Smooth muscle cell (in vitro differentiated cells): ENCODE data around the gene SUPT5H. TPM values are rescaled to one million over a fixed set of nuclear protein-coding genes. Genes with fewer than 3 reads are reported as not detected.

Experiments
- DNase-seq: peaks from one replicate; lab custom pipeline; 2025; ENCODE audit not compliant: unreplicated experiment; lab: John Stamatoyannopoulos, UW
- H2AFZ ChIP-seq: fragments of 200-600 bp; sonication (generic); 2 replicates; pipeline ENCODE4 v1.6.0; 2016; ENCODE audit warnings: antibody characterized with exemption, low read depth, mild to moderate bottlenecking
- H3F3A ChIP-seq: fragments of 200-600 bp; sonication (generic); 2 replicates; pipeline ENCODE4 v1.6.0; 2017; ENCODE audit warnings: antibody characterized with exemption, low read depth
- H3K27ac ChIP-seq: fragments of 200-600 bp; sonication (generic); 2 replicates; pipeline ENCODE4 v1.5.1; 2016; ENCODE audit warnings: low read depth, mild to moderate bottlenecking
- H3K27me3 ChIP-seq: fragments of 200-600 bp; sonication (generic); 2 replicates; pipeline ENCODE4 v1.6.1; 2016; ENCODE audit warnings: low read depth, mild to moderate bottlenecking
- H3K36me3 ChIP-seq: fragments of 200-600 bp; sonication (generic); 2 replicates; pipeline ENCODE4 v1.5.1; 2016; ENCODE audit warnings: low read depth
- H3K4me1 ChIP-seq: fragments of 200-600 bp; sonication (generic); 2 replicates; pipeline ENCODE4 v1.5.1; 2016; ENCODE audit warnings: low read depth
- H3K4me2 ChIP-seq: fragments of 200-600 bp; sonication (generic); 2 replicates; pipeline ENCODE4 v1.6.0; 2016; ENCODE audit warnings: mild to moderate bottlenecking
- H3K4me3 ChIP-seq: fragments of 200-600 bp; sonication (generic); 2 replicates; pipeline ENCODE4 v1.5.1; 2016; ENCODE audit warnings: mild to moderate bottlenecking
- H3K79me2 ChIP-seq: fragments of 200-600 bp; sonication (generic); 2 replicates; pipeline ENCODE4 v1.6.0; 2016; ENCODE audit warnings: low read depth, mild to moderate bottlenecking
- H3K9ac ChIP-seq: fragments of 200-600 bp; sonication (generic); 2 replicates; pipeline ENCODE4 v1.6.0; 2016; ENCODE audit warnings: low read depth
- H3K9me3 ChIP-seq: fragments of 200-600 bp; sonication (generic); replicated peaks from 2 replicates; pipeline ENCODE4 v1.5.1; 2016; ENCODE audit warnings: low read depth
- H4K20me1 ChIP-seq: fragments of 200-600 bp; sonication (generic); 2 replicates; pipeline ENCODE4 v1.6.0; 2016; ENCODE audit warnings: low read depth
- WGBS: methylation state at CpG from one replicate; pipeline ENCODE4 v1.1.7; 2016; ENCODE audit warnings: low lambda C conversion rate; 5-methylcytosine and 5-hydroxymethylcytosine counted together
- polyA plus RNA-seq: library from polyadenylated mRNA; unstranded; fragments of >200 nt; fragmentation: Nextera tagmentation; extraction: Ambion mirVana; gene quantifications from 2 replicates; pipeline ENCODE4 v1.2.1, GENCODE V29; 2016
- total RNA-seq: library from RNA; depleted of rRNA; stranded (reverse); fragments of >200 nt; gene quantifications from 2 replicates; pipeline ENCODE4 v1.2.3, GENCODE V29; 2014
- TF ChIP-seq, protein P1 (sequence below): fragments of 200-600 bp; sonication (generic); IDR thresholded peaks from 2 replicates; pipeline ENCODE4 v1.5.1; 2017; ENCODE audit warnings: borderline replicate concordance, mild to moderate bottlenecking, antibody characterized with exemption; ENCODE audit not compliant: insufficient read depth, poor library complexity, severe bottlenecking

Gene SUPT5H
- 41.0 and 44.9 TPM in 2 replicates for total RNA-seq
- polyA plus RNA-seq = 134 and 139 TPM in 2 replicates

DNA sequence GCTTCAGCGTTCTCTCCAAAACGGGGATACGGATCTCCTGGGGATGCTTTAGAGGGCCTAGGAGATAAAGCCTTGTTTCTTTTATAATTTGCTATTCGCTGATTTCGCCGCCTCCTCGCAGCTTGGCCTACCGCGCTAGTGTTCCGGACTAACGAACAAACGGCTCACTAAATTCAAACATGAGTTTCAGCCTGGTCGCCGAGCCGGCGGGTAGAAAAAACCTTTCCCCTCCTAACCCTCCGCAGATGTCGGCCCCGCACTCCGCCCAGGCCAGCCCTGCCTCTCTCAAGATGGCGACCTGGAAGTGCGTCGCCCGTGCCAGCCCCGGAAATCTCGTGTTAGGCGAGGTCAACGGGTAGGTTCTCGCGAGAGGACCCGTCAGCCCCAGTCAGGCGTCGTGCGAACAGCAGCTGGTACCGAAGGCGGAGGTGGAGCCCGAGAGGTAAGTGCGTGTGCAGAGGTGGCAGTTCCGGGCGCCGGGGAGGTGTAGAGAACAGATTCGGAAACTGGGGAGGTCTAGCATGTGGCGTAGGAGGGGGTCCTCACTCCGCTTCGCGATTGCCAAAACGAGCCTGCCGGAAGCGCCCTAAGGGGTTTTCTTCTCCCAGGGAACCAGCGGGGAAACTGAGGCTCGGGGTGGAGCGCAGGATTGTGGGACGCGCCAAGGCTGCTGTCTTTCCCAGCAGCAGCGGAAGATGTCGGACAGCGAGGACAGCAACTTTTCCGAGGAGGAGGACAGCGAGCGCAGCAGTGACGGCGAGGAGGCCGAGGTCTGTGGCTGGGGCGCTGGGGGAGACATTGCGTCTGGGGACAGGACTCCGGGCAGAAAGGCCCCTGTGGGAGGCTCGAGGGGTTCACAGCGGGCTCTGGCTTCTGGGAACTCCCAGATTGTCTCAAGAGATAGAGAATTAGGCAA lies at the start of gene SUPT5H:
TSS of gene SUPT5H (plus strand) at position 387 of the 916 bp plus-strand sequence. CDS start at position 696, 309 bp downstream.
- TF ChIP-seq, protein P1, sequence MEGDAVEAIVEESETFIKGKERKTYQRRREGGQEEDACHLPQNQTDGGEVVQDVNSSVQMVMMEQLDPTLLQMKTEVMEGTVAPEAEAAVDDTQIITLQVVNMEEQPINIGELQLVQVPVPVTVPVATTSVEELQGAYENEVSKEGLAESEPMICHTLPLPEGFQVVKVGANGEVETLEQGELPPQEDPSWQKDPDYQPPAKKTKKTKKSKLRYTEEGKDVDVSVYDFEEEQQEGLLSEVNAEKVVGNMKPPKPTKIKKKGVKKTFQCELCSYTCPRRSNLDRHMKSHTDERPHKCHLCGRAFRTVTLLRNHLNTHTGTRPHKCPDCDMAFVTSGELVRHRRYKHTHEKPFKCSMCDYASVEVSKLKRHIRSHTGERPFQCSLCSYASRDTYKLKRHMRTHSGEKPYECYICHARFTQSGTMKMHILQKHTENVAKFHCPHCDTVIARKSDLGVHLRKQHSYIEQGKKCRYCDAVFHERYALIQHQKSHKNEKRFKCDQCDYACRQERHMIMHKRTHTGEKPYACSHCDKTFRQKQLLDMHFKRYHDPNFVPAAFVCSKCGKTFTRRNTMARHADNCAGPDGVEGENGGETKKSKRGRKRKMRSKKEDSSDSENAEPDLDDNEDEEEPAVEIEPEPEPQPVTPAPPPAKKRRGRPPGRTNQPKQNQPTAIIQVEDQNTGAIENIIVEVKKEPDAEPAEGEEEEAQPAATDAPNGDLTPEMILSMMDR = no peak
- Histone ChIP-seq H3K27ac (peak within 1 kb of the TSS; percentile 88), H3F3A (peaks cover 9% of the 10 kb centered on the region), H3K9me3 (no peaks in the 10 kb centered on the region), H3K4me1 (peaks cover 11% of the 10 kb centered on the region), H2AFZ (peak within 1 kb of the TSS; percentile 61), H3K4me2 (peak within 1 kb of the TSS; percentile 97), H3K9ac (peak within 1 kb of the TSS; percentile 97), H3K79me2 (peaks cover 57% of the 10 kb centered on the region), H4K20me1 (peaks cover 45% of the 10 kb centered on the region), H3K27me3 (no peaks in the 10 kb centered on the region), H3K36me3 (no peaks in the 10 kb centered on the region), H3K4me3 (peak within 1 kb of the TSS; percentile 84)
- DNase-seq = peak; percentile 77
- under 1% methylated on average over 67 of the region's 68 CpGs for WGBS

DNA sequence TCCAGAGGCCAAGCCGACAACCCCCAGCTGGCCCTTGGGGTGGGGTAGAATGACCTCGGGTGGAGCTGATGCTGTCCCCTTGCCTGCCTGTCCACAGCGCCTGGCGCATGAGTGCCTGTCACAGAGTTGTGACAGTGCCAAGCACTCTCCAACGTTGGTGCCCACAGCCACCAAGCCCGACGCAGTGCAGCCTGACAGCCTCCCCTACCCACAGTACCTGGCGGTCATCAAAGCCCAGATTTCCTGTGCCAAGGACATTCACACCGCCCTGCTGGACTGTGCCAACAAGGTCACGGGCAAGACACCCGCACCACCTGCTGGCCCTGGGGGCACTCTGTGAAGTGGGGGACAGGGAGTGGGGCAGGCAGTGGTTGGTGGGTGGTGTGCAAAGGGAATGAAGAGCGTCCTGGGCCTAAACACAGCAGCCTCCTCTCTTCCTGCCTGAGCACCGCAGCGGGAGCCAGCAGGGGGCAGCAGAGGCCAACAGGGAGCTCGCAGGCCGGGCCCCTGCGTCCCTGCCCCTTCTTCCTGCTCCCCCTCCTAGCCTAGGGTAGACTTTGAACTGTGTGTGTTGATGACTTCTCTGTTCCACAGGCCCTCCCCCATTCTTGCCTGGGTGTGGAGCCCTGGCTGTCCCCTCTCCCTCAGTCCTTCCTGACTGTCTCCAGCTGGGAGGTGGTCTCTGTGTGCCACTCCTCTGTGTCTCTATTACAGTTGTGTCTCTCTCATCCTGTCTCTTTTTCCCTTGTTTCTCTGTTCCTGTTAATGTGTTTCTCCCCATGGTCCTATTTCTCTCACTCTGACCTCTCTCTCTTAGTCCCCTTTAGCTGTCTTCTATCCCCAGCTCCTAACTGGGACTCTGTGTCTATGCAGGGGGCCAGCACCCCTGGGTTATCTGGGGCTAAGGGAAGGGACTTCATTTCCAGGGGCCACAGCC lies 47.8 kb upstream of the SUPT5H start:
- peaks cover 15% of the 10 kb centered on the region for H3K79me2 ChIP-seq
- no peaks in the 10 kb centered on the region for H4K20me1 ChIP-seq
- H3K27ac ChIP-seq = peak overlapping the region; percentile 89
- H3K4me1 ChIP-seq = peaks cover 8% of the 10 kb centered on the region
- no peaks in the 10 kb centered on the region for H3K9me3 ChIP-seq
- no peaks in the 10 kb centered on the region for H3K36me3 ChIP-seq
- WGBS = 46% methylated on average over 17 of the region's 17 CpGs
- peaks cover 20% of the 10 kb centered on the region for H3F3A ChIP-seq
- TF ChIP-seq, protein P1 = peak; percentile 92
- H3K9ac ChIP-seq = peak overlapping the region; percentile 63
- no peak overlapping the region for H2AFZ ChIP-seq
- no peaks in the 10 kb centered on the region for H3K27me3 ChIP-seq
- H3K4me3 ChIP-seq = no peak overlapping the region
- peak overlapping the region; percentile 9 for H3K4me2 ChIP-seq
- peak; percentile 53 for DNase-seq

DNA sequence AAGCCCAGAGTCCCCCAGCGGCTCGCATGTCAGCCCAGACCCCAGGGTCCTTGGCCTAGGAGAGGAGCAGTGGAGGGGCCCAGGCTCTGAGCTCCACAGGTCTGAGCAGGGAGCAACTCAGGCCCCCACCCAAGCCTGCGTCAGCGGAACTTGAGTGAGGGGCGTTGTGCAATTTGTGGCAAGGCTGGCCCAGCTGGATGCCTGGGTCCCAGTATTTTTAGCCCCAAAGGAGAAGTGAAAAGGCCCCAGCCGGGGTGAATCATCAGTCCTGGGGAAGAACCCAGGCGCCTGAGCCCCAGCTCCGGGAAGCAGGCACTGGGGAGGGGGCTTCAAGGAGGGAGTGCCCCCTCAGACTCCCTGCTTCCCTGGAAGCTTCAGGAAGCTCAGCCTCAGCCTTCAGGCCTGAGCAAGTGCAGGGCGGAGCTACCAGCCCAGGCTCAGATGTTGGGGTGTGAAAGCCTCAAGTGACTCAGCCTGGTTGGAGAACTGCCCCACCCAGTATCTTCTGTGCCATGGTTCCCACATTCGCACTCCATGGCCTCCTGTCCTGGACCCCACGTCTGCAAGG lies 47.0 kb upstream of the SUPT5H start:
- Histone ChIP-seq H3K4me3 (no peak overlapping the region), H3K9ac (peak overlapping the region; percentile 63), H2AFZ (no peak overlapping the region), H3K27me3 (no peaks in the 10 kb centered on the region), H3K36me3 (no peaks in the 10 kb centered on the region), H3K9me3 (no peaks in the 10 kb centered on the region), H3F3A (peaks cover 26% of the 10 kb centered on the region), H3K79me2 (peaks cover 8% of the 10 kb centered on the region), H3K27ac (peak overlapping the region; percentile 89), H4K20me1 (no peaks in the 10 kb centered on the region), H3K4me2 (peak overlapping the region; percentile 9), H3K4me1 (peaks cover 13% of the 10 kb centered on the region)
- 80% methylated on average over 11 of the region's 11 CpGs for WGBS
- no peak for DNase-seq
- TF ChIP-seq, protein P1 = no peak
